IPS-18c (cell line): Measurements from ENCODE around the gene TOM1L2.
"Not testable (repeated sequence)": the region's sequence is repeated elsewhere in the genome, so short reads cannot be mapped to it uniquely, and the experiment has no call there.

Source experiments
- H3K4me3 ChIP-seq: 2 replicates; pipeline ENCODE4 v1.7.0; 2013; ENCODE audit warnings: low read depth, mild to moderate bottlenecking, low read length, moderate library complexity; ENCODE audit not compliant: insufficient read depth
- H3K9me3 ChIP-seq: one replicate; pipeline ENCODE4 v1.6.1; 2013; ENCODE audit warnings: mild to moderate bottlenecking, low read length, moderate library complexity; ENCODE audit not compliant: control insufficient read depth, insufficient read depth

TOM1L2 gene

GRCh38 chr17:17958982-17959381 is 13.2 kb downstream of the TOM1L2 start:
- no peak overlapping the region for H3K4me3 ChIP-seq
- no peaks in the 10 kb centered on the region for H3K9me3 ChIP-seq

GRCh38 chr17:17957584-17957916 is 14.7 kb downstream of the TOM1L2 start:
- H3K4me3 ChIP-seq = no peak overlapping the region
- H3K9me3 ChIP-seq = no peaks in the 10 kb centered on the region

- not testable (repeated sequence) for H3K4me3 ChIP-seq, H3K9me3 ChIP-seq
Measured at GRCh38 chr17:17955790-17956341, 16.3 kb downstream of the TOM1L2 start.

- H3K4me3 ChIP-seq = no peak overlapping the region
- no peaks in the 10 kb centered on the region for H3K9me3 ChIP-seq
Measured at GRCh38 chr17:17954079-17954478, 18.1 kb downstream of the TOM1L2 start.

- no peak overlapping the region for H3K4me3 ChIP-seq
- no peaks in the 10 kb centered on the region for H3K9me3 ChIP-seq
Measured at GRCh38 chr17:17952691-17953090, 19.5 kb downstream of the TOM1L2 start.

- Histone ChIP-seq H3K4me3 (no peak overlapping the region), H3K9me3 (no peaks in the 10 kb centered on the region)
Measured at GRCh38 chr17:17951524-17951923, 20.7 kb downstream of the TOM1L2 start.

- H3K4me3 ChIP-seq = no peak overlapping the region
Measured at GRCh38 chr17:17950806-17951205, 21.4 kb downstream of the TOM1L2 start.

GRCh38 chr17:17950347-17950746 is 21.9 kb downstream of the TOM1L2 start:
- Histone ChIP-seq H3K9me3 (no peaks in the 10 kb centered on the region), H3K4me3 (no peak overlapping the region)

More at GRCh38 chr17:17950806-17951205, 21.4 kb downstream of the TOM1L2 start:
- no peaks in the 10 kb centered on the region for H3K9me3 ChIP-seq

GRCh38 chr17:17947966-17948365 is 24.2 kb downstream of the TOM1L2 start:
- Histone ChIP-seq H3K4me3 (no peak overlapping the region), H3K9me3 (no peaks in the 10 kb centered on the region)

GRCh38 chr17:17947309-17947708 is 24.9 kb downstream of the TOM1L2 start:
- no peaks in the 10 kb centered on the region for H3K9me3 ChIP-seq
- no peak overlapping the region for H3K4me3 ChIP-seq

GRCh38 chr17:17946093-17946492 is 26.1 kb downstream of the TOM1L2 start:
- H3K9me3 ChIP-seq = no peaks in the 10 kb centered on the region
- no peak overlapping the region for H3K4me3 ChIP-seq

GRCh38 chr17:17944743-17945142 is 27.5 kb downstream of the TOM1L2 start:
- Histone ChIP-seq H3K9me3 (no peaks in the 10 kb centered on the region), H3K4me3 (no peak overlapping the region)

GRCh38 chr17:17944242-17944641 is 28.0 kb downstream of the TOM1L2 start:
- Histone ChIP-seq H3K4me3 (no peak overlapping the region), H3K9me3 (no peaks in the 10 kb centered on the region)

GRCh38 chr17:17943281-17943984 is 28.8 kb downstream of the TOM1L2 start:
- Histone ChIP-seq H3K4me3 (no peak overlapping the region), H3K9me3 (no peaks in the 10 kb centered on the region)

- no peak overlapping the region for H3K4me3 ChIP-seq
- no peaks in the 10 kb centered on the region for H3K9me3 ChIP-seq
Measured at GRCh38 chr17:17942846-17943245, 29.4 kb downstream of the TOM1L2 start.

- Histone ChIP-seq H3K9me3 (no peaks in the 10 kb centered on the region), H3K4me3 (no peak overlapping the region)
Measured at GRCh38 chr17:17941015-17941414, 31.2 kb downstream of the TOM1L2 start.

GRCh38 chr17:17940441-17940911 is 31.7 kb downstream of the TOM1L2 start:
- H3K9me3 ChIP-seq = no peaks in the 10 kb centered on the region
- H3K4me3 ChIP-seq = no peak overlapping the region

- H3K4me3 ChIP-seq = not testable (repeated sequence)
Measured at GRCh38 chr17:17939941-17940340, 32.3 kb downstream of the TOM1L2 start.

More at GRCh38 chr17:17939941-17940340, 32.3 kb downstream of the TOM1L2 start:
- H3K9me3 ChIP-seq = not testable (repeated sequence)
